ENCODE measurements around the gene FAM227A. TPM values are rescaled to one million over a fixed set of nuclear protein-coding genes. Genes with fewer than 3 reads are reported as not detected.

Gene FAM227A
- total and polyA plus RNA-seq, 2 of the 13 experiments (the other 11 are each of a cell fraction or from before 2014, with no cell fraction given): 1.0 to 1.5 TPM

- TF ChIP-seq SALL1 (CRISPR knock-in tag; IDR thresholded peaks at IDR 0.05) (peak; percentile 83), ZNF644 (CRISPR knock-in tag; IDR thresholded peaks at IDR 0.05; ENCODE audit: low read depth) (no peak), ATRX (CRISPR knock-in tag; IDR thresholded peaks at IDR 0.05; ENCODE audit: borderline replicate concordance) (no peak), ZNF543 (CRISPR knock-in tag; IDR thresholded peaks at IDR 0.05) (peak; percentile 64; the same call in 1 of the 2 replicates), ZNF607 (CRISPR knock-in tag; IDR thresholded peaks at IDR 0.05; ENCODE audit: borderline replicate concordance) (peak; percentile 57; the same call in 1 of the 2 replicates), TCF12 (IDR thresholded peaks at IDR 0.05) (no peak), TCF12 (CRISPR knock-in tag; IDR thresholded peaks at IDR 0.05) (0 out of 2 replicates have a peak, but pooled peaks have one; percentile 20), HNF1B (CRISPR knock-in tag; IDR thresholded peaks at IDR 0.05) (no peak), TRIM22 (IDR thresholded peaks at IDR 0.05) (no peak), ZFP62 (CRISPR knock-in tag; IDR thresholded peaks at IDR 0.05) (0 out of 2 replicates have a peak, but pooled peaks have one; percentile 26), MEF2D (CRISPR knock-in tag; IDR thresholded peaks at IDR 0.05) (no peak), POGK (CRISPR knock-in tag; conservative IDR thresholded peaks at IDR 0.05) (peak; percentile 83), ELF4 (CRISPR knock-in tag; IDR thresholded peaks at IDR 0.05; ENCODE audit: borderline replicate concordance) (0 out of 2 replicates have a peak, but pooled peaks have one; percentile 38)
- TF ChIP-seq, protein P1, sequence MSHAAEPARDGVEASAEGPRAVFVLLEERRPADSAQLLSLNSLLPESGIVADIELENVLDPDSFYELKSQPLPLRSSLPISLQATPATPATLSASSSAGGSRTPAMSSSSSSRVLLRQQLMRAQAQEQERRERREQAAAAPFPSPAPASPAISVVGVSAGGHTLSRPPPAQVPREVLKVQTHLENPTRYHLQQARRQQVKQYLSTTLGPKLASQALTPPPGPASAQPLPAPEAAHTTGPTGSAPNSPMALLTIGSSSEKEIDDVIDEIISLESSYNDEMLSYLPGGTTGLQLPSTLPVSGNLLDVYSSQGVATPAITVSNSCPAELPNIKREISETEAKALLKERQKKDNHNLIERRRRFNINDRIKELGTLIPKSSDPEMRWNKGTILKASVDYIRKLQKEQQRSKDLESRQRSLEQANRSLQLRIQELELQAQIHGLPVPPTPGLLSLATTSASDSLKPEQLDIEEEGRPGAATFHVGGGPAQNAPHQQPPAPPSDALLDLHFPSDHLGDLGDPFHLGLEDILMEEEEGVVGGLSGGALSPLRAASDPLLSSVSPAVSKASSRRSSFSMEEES (CRISPR knock-in tag; IDR thresholded peaks at IDR 0.05): 0 out of 2 replicates have a peak, but pooled peaks have one; percentile 8
- TF ChIP-seq, protein P2, sequence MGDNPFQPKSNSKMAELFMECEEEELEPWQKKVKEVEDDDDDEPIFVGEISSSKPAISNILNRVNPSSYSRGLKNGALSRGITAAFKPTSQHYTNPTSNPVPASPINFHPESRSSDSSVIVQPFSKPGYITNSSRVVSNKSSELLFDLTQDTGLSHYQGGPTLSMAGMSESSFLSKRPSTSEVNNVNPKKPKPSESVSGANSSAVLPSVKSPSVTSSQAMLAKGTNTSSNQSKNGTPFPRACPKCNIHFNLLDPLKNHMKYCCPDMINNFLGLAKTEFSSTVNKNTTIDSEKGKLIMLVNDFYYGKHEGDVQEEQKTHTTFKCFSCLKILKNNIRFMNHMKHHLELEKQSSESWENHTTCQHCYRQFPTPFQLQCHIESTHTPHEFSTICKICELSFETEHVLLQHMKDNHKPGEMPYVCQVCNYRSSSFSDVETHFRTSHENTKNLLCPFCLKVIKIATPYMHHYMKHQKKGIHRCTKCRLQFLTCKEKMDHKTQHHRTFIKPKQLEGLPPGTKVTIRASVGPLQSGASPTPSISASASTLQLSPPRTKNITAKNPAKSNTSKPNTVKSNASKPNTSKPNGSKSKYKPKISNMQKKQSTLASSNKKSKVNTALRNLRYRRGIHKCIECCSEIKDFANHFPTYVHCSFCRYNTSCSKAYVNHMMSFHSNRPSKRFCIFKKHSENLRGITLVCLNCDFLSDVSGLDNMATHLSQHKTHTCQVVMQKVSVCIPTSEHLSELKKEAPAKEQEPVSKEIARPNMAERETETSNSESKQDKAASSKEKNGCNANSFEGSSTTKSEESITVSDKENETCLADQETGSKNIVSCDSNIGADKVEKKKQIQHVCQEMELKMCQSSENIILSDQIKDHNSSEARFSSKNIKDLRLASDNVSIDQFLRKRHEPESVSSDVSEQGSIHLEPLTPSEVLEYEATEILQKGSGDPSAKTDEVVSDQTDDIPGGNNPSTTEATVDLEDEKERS (CRISPR knock-in tag; IDR thresholded peaks at IDR 0.05): no peak
These were observed 44.8 kb upstream of the FAM227A start, which contains the start of gene JOSD1 (continued) for GRCh38 chr22:38700789-38701628.

Data from HepG2 (cell line).